Fibroblast of lung (primary cell): Measurements from ENCODE around the gene LCE1C.

ENCODE experiments used
- EZH2 ChIP-seq: IDR thresholded peaks from 2 replicates; pipeline ENCODE4 v1.5.1; 2012; ENCODE audit warnings: low read length, control low read depth, mild to moderate bottlenecking; ENCODE audit errors: missing control alignments
- TF ChIP-seq, protein P1 (sequence below), 2 donors: IDR thresholded peaks in 1 of 2; conservative IDR thresholded peaks in 1 of 2; 1 replicate in 1 of 2; 2 replicates in 1 of 2; pipeline ENCODE4 v1.5.1; 2011 to 2012; ENCODE audit warnings: low read length in 2 of 2, control low read depth in 1 of 2, inconsistent platforms in 1 of 2, low read depth in 1 of 2, mild to moderate bottlenecking in 1 of 2

DNA sequence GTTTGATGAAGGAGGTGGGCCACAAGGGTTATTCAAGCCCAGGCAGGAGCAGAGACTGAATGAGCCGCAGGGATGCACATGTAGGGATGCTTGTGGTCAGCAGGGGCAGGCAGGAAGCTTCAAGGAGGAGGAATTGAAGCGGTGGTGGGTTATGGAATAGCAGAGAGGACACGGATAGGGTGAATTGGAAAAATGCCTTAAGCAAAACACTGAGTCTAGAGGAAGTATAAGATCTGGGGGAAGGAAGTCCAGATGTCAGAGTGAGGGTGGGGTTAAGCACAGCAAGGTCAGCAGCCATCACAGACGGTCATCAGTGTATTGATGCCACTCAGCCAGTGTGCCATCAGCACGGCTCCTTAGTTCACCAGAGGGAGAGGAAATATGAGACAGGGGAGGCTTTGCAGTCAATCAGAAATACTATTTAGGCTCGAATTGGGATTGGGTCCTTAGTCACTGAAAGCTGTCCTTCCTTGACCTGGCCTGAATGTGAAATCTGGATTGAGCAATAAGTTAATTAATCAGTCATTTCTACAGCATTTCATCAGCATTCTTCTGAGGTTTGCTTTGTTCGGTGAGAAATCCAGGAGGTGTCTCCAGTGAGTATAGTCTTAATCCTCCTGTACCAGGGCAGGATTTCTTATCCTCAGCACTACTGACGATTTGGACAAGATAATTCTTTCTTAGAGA lies 37.5 kb downstream of the LCE1C start:
- TF ChIP-seq, protein P1, sequence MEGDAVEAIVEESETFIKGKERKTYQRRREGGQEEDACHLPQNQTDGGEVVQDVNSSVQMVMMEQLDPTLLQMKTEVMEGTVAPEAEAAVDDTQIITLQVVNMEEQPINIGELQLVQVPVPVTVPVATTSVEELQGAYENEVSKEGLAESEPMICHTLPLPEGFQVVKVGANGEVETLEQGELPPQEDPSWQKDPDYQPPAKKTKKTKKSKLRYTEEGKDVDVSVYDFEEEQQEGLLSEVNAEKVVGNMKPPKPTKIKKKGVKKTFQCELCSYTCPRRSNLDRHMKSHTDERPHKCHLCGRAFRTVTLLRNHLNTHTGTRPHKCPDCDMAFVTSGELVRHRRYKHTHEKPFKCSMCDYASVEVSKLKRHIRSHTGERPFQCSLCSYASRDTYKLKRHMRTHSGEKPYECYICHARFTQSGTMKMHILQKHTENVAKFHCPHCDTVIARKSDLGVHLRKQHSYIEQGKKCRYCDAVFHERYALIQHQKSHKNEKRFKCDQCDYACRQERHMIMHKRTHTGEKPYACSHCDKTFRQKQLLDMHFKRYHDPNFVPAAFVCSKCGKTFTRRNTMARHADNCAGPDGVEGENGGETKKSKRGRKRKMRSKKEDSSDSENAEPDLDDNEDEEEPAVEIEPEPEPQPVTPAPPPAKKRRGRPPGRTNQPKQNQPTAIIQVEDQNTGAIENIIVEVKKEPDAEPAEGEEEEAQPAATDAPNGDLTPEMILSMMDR (conservative IDR thresholded peaks at IDR 0.05 in 1 of 2, IDR thresholded peaks at IDR 0.05 in 1 of 2; ENCODE audit: low read depth in 1 of 2, low read length in 2 of 2): no peak
- TF ChIP-seq EZH2: no peak
